GM12864 (cell line): Measurements from ENCODE around the gene FER1L5.

Source experiments
- DNase-seq: peaks from one replicate; pipeline ENCODE4 v3.0.0-alpha.2; 2011; ENCODE audit warnings: low read depth
- H3K4me3 ChIP-seq: 2 replicates; pipeline ENCODE4 v1.5.1; 2011; ENCODE audit warnings: mild to moderate bottlenecking, low read depth, low read length, control low read depth
- TF ChIP-seq, protein P1 (sequence below): IDR thresholded peaks from 2 replicates; pipeline ENCODE4 v1.5.1; 2011; ENCODE audit warnings: low read depth, mild to moderate bottlenecking, moderate library complexity, low read length, control low read depth, inconsistent platforms; ENCODE audit errors: missing control alignments

FER1L5 gene

DNA sequence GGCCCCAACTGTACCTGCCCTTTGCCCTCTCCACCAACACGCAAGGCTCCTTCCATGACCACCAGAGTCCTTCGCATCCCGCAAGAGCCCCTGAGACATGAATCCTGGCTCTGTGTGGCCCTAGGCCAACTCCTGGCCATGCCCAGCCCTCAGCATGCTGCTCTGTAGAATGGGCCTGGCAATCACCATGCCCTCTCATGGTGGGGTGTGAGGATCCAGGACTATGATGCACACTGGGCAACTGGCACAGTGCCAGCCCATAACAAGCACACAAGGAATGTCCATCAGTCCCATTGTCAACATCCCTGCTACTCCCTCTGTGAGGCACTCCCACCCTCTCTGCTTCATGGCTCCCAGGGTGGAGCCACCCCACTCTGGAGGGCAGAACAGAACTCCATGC is 44.7 kb downstream of the FER1L5 start:
- DNase-seq, result no peak
- no peak overlapping the region for H3K4me3 ChIP-seq
- TF ChIP-seq, protein P1, sequence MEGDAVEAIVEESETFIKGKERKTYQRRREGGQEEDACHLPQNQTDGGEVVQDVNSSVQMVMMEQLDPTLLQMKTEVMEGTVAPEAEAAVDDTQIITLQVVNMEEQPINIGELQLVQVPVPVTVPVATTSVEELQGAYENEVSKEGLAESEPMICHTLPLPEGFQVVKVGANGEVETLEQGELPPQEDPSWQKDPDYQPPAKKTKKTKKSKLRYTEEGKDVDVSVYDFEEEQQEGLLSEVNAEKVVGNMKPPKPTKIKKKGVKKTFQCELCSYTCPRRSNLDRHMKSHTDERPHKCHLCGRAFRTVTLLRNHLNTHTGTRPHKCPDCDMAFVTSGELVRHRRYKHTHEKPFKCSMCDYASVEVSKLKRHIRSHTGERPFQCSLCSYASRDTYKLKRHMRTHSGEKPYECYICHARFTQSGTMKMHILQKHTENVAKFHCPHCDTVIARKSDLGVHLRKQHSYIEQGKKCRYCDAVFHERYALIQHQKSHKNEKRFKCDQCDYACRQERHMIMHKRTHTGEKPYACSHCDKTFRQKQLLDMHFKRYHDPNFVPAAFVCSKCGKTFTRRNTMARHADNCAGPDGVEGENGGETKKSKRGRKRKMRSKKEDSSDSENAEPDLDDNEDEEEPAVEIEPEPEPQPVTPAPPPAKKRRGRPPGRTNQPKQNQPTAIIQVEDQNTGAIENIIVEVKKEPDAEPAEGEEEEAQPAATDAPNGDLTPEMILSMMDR, result no peak

DNA sequence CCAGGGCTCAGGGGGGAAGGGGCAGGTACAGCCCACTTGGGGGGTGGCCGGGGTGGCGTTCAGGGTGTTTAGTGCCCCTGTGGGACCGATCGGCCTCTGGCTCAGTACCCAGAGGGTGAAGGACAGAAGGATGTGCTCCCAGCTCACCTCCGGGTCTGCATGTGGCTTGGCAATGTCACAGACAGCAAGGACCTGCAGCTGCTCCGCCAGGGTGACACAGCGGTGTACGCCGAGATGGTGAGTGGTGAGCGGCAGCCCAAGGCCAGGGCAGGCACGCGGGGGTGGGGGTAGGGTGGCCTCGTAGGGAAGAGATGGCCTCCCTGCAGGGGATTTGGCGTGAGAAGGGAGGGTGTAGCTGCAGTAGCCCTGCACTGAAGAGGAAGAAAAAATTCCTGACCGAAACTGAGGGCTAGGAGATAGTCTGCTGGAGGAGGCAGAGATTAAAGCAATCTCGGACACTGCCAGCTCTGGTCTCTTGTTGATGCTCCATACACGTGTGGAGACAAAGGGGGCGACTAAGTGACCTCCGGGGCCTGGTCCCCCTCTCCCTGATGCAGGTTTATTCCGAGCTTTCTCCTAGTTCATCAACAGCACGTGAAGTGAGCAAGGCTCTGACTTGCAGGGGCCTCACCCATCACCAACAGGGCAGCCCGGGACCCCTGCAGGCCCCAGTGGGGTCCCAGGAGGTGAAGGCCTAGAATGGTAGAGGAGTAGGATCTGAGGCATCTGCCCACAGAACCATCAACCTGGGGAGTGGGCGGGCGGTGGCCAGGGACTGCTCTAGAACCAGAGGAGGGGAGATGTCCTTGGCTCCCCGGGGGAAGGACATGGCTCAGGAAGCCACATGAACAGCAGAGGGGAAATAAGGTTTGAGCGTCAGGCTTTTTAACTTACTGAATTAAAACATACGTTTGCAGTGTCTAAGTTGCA is 45.4 kb downstream of the FER1L5 start:
- H3K4me3 ChIP-seq, result no peak overlapping the region
- DNase-seq, result no peak
- TF ChIP-seq, protein P1, result no peak

DNA sequence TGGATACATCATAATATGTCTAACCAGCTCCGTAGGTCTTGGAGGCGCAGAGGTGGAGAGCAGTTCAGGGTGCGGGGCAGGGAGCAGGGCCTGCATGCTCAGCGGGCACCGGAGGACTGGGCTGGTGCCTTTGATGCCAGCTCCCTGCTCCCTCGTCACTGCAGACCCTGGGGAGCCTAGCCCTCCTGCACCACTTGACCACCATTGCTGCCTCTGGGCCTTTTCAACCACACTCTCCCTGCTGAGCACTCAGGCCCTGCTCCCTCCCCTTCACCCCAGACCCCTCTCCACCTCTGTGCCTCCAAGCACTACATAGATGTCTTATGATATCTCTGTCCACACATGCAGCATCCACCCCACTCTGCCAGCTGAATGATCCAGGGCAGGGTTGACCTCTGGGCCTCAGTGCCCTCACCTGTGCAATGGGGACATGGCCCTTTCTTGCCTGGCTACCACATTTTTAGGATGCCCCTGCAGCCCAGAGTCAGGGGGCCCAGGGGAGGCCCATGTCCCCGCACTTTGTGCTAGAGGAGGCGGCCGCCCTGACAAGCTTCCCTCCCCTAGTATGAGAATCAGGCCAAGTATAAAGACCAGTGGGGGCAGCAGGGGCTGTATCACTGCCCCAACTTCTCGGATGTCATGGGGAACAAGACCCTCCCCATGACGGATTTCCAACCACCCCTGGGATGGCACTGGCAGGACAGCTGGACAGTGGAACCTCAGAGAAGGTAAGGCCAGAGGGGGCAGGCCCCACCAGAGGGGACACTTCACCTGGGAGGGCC is 46.3 kb downstream of the FER1L5 start:
- no peak overlapping the region for H3K4me3 ChIP-seq
- TF ChIP-seq, protein P1, result no peak
- DNase-seq, result no peak

DNA sequence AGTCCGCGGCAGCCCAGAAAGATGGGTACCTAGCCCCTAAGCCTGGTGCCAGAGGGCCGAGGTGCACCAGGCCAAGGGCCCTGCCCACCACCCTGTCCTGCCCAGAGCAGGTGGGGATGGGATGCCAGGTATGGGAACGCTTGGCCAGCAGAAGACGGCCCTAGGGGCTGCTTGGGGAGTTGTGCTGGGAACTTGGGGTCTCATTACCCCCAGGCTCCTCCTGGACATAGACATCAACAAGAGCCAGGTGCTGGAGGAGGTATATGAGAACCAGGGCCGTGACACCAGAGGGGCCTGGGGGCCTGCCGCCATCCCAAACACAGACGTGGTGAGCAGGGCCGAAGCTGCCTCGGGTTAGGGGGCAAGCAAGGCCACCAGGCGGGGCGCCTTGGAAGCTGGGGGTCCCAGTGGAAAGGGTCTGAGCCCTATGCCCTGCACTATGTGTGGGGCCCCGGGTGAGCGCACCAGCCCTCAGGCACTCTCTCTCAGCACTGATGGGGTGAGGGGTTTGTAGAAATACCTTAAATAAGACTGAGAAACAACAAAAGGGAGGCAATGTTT is 46.9 kb downstream of the FER1L5 start:
- TF ChIP-seq, protein P1, result no peak
- DNase-seq, result no peak
- no peak overlapping the region for H3K4me3 ChIP-seq

DNA sequence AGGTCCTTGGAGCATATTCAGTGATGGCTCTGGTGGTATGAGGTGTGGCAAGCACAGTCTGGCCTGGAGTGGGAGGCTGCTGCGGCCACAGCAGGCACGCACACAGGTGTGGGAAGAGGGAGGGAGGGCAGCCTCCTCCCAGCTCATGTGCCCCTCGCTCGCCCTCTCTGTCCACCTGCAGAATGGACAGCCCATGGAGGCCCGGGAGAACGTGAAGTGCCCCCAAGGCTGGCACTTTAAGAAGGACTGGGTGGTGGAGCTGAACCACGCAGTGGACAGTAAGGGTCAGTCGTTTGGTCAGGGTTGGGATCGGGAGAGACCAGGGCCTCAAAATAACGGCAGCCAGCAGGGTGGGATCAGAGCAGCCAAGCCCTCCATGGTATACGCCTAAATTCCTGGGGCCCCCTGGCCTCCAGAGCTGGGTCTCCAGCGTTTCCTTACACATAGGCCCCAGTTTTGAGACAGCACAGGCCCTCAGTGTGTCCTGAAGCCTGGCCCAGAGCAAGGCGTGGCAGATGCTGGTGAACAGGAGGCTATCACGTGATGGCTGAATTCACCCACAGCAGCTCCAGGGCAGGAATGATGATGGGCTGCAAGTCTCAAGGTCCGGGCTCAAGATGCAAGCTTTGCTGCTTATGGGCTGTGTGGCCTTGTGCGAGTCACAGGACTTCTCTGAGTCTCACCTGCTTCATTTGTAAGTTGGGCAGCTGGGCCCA is 47.9 kb downstream of the FER1L5 start:
- TF ChIP-seq, protein P1, result no peak
- DNase-seq, result no peak
- H3K4me3 ChIP-seq, result no peak overlapping the region

DNA sequence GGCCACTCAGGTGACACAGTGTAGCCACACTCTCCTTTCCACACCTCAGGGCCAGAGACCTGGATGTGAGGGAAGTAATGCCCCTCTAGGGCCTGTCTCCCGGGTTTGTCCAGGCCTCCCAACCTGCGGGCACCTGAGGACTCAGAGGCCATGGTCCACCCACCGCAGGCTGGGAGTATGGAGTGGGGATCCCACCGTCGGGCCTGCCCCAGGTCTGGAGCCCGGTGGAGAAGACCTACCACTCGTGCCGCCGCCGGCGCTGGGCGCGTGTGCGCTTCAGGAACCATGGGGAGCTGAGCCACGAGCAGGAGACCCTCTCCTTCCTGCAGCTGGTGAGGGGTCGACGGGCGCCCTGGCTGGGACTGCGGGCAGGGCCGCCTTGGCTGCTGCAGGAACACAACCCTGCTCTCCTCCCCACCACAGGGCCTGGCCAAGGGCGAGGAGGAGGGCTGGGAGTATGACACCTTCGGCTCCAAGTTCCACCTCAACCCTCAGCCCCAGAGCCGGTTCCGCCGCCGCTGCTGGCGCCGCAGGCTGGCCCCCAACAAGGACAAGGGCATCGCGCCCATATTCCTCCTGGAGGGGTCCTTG is 48.6 kb downstream of the FER1L5 start:
- no peak overlapping the region for H3K4me3 ChIP-seq
- no peak for DNase-seq
- TF ChIP-seq, protein P1, result no peak
